Measurements from ENCODE around the gene FCER1A.
"Not testable (repeated sequence)": the region's sequence is repeated elsewhere in the genome, so short reads cannot be mapped to it uniquely, and the experiment has no call there.

FCER1A gene

GRCh38 chr1:159302095-159302494, at the start of gene FCER1A:
TSS of gene FCER1A (plus strand) at chr1:159302336. CDS start at chr1:159302365, 29 bp downstream.
- no peak for DNase-seq

DNA sequence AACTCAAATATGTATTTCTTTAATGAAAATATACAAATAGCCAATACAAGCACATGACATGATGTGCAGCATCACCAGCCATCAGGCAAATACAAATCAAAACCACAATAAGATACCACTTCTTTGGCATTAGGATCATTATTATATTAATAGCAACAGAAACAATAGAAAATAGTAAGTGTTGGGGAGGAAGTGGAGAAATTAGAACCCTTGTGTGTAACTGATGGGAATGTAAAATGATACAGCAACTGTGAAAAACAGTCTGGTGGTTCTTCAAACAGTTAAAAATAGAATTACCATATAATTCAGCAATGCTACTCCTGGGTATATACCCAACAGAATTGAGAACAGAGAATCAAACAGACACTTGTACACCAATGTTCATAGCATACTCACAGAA, 40.8 kb upstream of the FCER1A start:
- no peak for DNase-seq

DNA sequence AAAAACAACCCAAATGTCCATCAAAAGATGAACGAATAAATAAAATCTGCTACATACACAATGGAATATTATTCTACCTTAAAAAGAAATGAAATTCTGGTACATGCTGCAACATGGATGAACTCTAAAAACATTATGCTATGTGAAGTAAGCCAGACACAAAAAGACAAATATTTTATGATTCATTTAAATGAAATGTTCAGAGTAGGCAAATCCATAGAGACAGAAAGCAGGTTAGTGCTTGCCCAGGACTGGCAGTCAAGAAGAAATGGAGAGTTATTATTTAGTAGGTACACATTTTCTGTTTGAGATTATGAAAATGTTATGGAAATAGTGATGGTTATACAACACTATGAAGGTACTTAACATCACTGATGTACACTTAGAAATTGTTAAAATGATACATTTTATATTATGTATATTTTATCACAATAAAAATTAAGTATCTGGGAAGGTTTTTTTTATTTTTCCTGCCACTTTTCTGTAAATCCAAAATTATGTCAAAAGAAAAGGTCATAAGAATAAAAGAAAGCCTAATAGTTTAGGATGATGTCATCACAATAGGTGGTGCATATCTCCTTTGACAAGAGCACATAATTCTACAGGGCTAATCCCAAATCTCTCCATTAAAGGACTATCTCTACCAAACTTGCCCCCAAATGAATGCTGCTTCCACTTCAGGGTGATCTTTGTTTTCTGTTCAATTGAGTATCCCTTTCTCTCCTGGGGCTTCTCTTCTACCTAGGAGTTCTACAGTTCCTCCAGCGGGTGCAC, 40.2 kb upstream of the FCER1A start:
- DNase-seq: no peak

- DNase-seq: no peak
Measured at GRCh38 chr1:159266832-159267231, 35.3 kb upstream of the FCER1A start.

- no peak for DNase-seq
Measured at GRCh38 chr1:159274631-159275030, 27.5 kb upstream of the FCER1A start.

DNA sequence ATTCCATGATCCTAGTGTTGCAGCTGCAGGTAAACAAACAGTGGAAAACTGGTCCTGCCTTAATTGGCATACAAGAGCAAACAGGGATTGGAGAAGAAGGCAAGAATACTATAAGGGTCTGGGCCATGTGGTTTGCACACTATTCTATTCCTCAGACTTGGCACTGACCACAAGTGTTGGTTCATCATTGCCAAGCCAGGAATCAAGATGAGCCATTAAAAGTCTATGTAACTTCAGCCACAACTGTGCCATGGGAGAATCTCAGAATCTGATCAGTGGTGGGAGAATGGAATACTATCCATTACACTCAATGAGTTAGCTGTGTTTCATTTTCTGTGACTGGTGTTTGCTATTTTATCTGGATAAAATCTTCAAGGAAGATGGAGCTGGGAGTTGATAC, 26.2 kb upstream of the FCER1A start:
- DNase-seq: no peak

DNA sequence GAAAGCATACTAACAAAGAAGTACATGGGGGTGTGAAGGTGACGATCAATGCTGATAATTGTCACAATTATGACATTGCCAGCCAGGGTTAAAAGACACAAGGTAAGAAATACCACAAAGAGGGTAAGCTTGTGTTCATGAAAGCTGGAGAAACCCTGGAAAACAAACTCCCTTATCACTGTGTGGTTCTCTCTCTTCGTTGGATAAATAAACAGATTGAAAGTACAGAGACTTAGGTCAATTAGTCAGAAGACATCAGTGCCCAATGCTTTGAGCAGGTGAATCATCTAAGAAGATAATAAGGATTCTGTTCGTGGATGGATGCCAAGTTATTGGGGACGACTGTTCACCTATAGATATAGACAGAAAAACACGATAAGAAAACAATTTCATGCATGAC, 22.4 kb upstream of the FCER1A start:
- no peak for DNase-seq

DNA sequence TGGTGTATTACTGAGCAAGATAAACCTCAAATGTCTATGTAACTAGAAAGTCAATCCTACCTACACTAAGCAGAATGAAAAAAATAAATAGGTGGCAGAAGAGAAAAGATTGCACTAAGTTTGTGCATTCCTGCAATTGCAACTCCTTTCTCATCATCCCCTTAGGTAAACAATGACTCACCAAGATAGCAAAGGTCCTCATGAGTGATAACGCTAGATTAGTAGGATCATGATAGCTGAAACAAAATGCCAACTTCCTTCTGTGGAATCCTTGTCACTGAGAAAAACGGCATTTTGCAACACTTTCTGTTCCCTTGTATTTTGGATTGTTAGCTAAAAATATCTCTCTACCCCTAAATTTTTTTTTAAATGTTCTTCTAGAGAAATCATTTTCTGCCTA, 20.0 kb upstream of the FCER1A start:
- no peak for DNase-seq

DNA sequence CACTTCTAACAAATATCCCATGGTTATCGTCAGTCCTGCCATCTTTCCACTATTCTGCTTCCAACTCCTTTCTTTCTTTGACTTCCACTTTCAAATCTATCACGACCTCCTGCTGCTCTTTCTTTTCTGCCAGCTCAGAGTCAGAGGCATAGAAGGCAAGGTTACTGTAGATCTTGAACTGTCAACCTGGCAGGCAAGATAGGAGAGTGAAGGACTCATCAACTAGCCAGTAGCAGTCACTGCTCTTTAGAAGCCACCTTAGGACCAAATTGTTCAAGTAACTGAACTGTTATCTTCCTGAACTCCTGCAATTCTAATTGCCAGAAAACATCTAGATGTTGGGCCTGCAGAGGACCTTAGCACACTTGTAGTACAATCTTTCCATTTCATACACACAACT, 13.1 kb upstream of the FCER1A start:
- no peak for DNase-seq

DNA sequence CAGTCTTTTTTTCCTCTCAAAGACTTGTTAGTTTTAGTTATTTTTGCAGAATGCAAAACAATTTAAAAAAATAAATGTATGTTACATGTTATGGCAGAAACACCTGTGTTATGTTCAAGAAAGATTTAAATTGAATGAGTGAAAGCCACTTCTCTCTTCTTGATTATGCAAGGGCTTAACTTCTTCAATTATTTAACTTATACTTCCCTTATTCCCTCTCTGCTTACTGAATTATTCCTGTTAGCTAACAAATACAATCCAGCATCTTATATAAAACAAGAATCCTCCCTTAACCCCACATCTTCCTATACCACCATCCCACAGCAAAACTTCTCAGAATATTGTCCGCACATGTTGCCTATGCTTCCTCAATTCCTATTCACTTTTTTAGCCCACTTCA, 10.7 kb upstream of the FCER1A start:
- no peak for DNase-seq

DNA sequence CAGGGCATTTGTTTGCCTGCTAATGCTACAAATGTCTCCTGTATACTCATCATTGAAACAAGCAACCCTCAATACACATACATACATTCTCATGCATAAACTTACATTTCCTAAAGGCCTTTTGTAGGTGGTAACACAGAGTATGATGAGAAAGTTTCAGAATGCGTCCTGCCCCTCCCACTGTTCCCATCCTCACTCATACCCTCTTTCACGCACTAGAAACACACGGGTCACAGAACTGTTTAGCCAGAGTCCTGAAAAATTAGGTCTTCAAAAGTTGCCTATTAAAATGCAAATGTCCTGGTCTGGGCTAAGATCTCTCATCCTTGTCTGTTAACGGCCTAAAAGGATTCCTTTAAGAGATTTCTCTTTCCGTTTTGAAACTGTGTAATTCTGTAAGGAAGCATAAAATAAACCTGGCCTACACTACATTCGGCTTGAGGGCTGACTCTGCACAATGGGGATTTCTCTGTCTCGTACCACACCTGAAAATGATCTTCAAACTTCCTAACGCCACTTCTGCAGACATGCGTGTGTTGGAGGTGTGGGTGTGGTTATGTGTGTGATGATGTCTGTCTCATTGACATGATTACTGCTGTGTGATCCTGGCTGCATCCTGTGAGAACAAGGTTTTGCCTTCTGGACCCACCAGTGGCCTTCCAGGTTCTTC, 5.3 kb upstream of the FCER1A start:
- no peak for DNase-seq

- no peak for DNase-seq
Measured at GRCh38 chr1:159300146-159300545, 2.0 kb upstream of the FCER1A start.

- no peak for DNase-seq
Measured at GRCh38 chr1:159307346-159308020, 5.3 kb downstream of the FCER1A start.

GRCh38 chr1:159311679-159312078, 9.5 kb downstream of the FCER1A start:
- DNase-seq: no peak

- no peak for DNase-seq
Measured at GRCh38 chr1:159315381-159315780, 13.2 kb downstream of the FCER1A start.

DNA sequence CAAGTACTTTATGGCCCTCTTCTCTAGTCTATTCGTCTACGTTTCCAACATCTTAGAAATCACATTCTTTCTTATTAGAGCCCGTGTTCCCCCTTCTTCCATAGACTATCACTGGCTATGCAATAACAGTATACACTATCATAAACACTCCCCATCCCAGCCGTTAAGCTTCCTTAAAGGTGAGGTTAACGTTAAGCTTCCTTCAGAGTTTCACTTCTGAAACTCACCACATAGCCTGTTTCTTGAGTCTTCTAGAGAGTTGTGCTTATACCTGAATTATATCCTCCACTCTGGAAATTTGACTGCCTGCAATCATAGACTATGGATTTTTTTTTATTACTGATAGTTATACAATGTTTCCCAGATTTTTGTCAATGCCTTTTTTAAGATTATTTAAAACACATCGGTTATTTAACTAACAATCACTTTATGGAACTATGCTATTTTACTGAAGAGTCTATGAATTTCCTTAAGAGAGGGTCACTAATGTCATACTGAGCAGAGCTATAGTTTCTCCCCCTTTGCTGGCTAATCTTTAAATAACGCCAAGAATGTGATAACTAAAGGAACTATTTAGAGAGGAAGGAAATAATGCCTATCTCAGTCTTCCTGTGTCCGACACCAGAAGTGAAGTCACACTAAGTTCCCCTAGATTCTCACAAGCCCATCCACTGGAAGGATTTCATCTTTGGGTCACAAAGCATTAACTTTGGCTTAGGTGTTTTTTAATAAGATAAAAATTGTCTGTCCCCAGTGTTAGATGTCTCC, 16.8 kb downstream of the FCER1A start:
- DNase-seq: no peak

DNA sequence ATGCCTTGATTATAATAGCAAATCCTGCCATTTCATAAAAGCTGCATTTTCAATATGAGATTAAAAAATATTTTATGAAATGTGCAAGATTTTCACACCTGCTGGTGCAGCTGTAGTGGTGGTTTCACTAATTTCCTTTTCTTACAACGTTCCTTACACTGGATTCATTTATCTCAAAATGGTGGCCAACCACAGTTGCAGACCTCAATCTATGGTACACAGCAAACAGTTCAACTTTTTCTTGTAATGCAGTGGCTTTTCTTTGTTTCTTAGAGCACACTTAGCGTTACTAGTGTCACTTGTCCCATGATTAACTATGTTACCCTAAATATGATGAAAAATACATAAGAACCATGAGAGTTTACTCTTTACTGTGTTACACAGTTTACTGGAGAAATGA, 32.7 kb downstream of the FCER1A start:
- no peak for DNase-seq

DNA sequence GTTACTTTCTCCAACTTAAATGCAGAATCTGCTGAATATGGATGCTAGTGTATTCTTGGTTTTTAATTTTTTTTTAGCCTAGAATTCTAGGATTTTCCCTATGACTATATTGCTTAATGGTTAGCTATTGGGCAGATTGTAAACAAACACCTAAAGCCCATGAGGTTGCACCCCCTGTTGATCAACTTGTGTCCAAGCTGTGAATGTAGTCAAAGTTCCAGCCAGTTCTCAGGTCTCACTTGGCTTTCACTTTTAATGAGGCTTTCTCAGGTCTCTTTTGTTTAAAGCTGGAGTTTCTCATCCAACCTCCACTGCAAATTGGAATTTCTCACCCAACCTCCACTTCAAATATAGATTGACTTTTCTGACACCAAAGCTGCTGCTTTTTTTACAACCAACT, 35.9 kb downstream of the FCER1A start:
- no peak for DNase-seq

GRCh38 chr1:159339536-159339935, 37.4 kb downstream of the FCER1A start:
- no peak for DNase-seq

DNA sequence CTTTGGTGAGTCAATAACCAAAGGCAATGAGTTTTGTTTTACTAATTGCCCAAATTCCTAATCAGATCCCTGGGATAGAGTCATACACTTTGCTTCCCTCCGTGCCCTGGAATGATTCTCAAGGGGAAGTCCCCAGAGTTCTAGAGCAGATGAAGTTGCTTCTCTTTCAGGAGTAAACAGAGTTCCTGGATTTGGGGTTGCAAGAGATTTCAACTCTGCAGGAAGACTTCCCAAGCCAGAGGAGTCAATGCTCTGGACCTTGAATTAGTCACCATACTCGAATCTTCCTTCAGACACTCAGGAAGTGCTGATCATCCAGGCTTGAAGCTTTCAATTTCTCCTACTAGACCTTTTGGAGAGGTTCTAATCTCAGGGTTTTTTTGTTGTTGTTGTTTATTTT, 39.6 kb downstream of the FCER1A start:
- DNase-seq: no peak

DNA sequence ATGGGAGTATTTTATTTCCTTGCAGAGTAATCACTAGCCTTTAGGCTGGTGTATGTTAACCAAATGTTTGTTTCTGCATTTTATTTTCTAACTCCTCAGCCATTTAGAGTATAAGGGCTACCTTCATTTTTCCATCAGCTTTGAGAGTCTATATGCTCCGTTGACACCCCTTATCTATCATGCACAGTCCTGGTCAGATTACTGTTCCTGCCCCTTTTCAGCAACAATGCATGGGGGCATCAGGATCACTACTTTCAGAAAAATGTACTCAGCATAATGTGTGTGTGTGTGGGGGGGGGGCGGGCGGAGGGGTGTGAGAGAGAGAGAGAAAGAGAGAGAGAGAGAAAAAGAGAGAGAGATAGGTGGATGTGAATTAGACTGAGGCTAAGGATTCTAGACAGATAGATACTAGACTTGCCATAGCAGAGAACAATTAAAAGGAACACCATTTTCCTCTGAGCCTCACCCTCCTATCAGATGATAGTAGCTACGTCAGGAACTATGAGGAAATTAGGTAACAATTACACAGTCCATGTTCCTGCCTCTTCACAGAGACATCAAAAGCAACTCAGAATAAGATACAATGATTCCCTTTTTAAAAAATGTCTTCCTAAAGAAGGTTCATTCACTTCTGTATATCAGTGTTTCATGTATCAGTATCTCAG, 40.8 kb downstream of the FCER1A start:
- no peak for DNase-seq

DNA sequence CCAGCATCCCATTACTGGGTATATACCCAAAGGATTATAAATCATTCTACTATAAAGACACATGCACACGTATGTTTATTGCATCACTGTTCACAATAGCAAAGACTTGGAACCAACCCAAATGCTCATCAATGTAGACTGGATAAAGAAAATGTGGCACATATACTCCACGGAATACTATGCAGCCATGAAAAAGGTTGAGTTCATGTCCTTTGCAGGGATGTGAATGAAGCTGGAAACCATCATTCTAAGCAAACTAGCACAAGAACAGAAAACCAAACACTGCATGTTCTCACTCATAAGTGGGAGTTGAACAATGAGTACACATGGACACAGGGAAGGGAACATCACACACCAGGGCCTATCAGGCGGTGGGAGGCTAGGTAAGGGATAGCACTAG, 47.2 kb downstream of the FCER1A start:
- not testable (repeated sequence) for DNase-seq

DNA sequence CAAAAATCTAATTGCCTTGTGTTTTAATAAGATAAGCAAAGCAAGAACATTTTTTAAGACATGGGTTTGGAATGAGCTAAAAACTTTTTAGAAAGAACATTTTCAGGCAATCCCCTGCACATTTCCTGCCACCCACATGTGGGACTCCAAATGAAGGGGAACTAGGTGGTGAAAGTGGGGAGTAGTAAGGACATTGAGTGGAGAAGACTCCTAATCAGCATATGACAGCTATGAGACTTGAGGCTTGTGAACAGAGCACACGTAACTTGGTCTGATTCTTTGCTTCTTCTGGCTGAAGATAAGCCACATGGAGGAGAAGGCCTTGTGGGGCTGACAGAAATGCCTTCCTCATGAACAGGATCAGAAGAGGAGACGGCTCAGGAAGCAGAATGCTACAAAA, 50.3 kb downstream of the FCER1A start:
- DNase-seq: no peak

All from activated CD4-positive, alpha-beta T cell treated with anti-CD3 and anti-CD28 coated beads, Interleukin-2, amount 50 U/mL, for 48 hours (primary cell).